Measurements from ENCODE around the gene UCP1.
"Not testable (repeated sequence)": the region's sequence is repeated elsewhere in the genome, so short reads cannot be mapped to it uniquely, and the experiment has no call there.

The UCP1 gene

DNA sequence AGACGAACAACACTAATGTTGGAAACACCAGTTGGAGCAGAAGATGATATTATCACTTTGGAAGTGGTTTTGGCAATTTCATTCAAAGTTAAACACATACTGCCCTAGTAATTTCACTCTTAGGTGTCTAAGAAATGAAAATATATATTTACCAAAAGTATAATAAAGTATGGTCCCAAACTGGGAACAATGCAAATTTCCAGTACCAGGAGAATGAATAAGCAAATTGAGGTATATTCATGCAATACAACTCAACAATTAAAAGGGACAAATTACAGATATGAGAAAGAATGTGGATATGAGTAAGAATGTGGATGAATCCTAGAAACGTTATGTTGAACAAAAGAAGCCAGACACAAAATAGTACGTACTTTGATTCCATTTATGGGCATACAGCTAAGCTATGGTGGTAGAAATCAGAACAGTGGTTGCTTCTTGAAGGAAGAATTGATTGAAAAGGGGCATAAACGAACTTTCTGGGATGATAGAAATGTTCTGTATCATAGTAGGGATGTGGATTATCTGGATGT is 34.7 kb downstream of the UCP1 start:
- no peak for DNase-seq (ENCODE audit: low spot score)

- no peak for DNase-seq (ENCODE audit: low spot score)
Observed at GRCh38 chr4:140529434-140529833, 39.3 kb downstream of the UCP1 start.

- peak; percentile 99 for DNase-seq (ENCODE audit: low spot score)
Observed at GRCh38 chr4:140523857-140524742, 44.7 kb downstream of the UCP1 start, which contains the start of gene ELMOD2. ELMOD2 (plus strand) TSS chr4:140524168; CDS start chr4:140525429, 1,261 bp downstream.

- DNase-seq (ENCODE audit: low spot score), result no peak
Observed at GRCh38 chr4:140523370-140523856, 45.3 kb downstream of the UCP1 start.

DNA sequence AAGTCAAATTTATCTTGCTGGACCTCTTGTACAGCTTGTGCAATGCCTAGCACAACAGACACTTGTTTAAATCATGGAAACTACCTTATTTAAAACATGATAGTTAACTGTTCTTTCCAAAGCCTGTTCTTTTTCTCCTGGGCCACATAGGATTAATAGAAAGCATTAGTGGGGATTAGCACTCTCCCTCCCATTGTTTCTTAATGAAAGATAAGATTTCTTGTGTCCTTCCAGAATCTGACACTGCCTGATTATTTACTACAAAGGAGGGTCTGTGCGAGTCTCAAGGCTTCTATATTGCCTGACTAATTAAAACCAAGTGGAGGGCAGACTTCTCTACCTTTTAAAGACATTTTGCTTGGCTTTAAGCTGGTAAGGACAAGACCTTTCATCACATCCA is 53.3 kb downstream of the UCP1 start:
- no peak for DNase-seq (ENCODE audit: low spot score)

DNA sequence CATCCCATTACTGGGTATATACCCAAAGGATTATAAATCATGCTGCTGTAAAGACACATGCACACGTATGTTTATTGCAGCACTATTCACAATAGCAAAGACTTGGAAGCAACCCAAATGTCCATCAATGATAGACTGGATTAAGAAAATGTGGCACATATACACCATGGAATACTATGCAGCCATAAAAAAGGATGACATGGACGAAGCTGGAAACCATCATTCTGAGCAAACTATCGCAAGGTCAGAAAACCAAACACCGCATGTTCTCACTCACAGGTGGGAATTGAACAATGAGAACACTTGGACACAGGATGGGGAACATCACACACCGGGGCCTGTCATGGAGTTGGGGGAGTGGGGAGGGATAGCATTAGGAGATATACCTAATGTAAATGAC is 55.0 kb downstream of the UCP1 start:
- DNase-seq (ENCODE audit: low spot score), result not testable (repeated sequence)
